GM12892 (cell line): ENCODE results near the gene JAM2.

Experiments
- POLR2A ChIP-seq: IDR thresholded peaks from 2 replicates; pipeline ENCODE4 v1.6.1; 2011; ENCODE audit warnings: low read depth, low read length, control low read depth
- POLR2AphosphoS5 ChIP-seq: IDR thresholded peaks from 2 replicates; pipeline ENCODE4 v1.6.1; 2011; ENCODE audit warnings: low read depth, low read length, control low read depth
- TAF1 ChIP-seq: IDR thresholded peaks from 2 replicates; pipeline ENCODE4 v1.6.1; 2011; ENCODE audit warnings: low read depth, mild to moderate bottlenecking, control low read depth, low read length, borderline replicate concordance

DNA sequence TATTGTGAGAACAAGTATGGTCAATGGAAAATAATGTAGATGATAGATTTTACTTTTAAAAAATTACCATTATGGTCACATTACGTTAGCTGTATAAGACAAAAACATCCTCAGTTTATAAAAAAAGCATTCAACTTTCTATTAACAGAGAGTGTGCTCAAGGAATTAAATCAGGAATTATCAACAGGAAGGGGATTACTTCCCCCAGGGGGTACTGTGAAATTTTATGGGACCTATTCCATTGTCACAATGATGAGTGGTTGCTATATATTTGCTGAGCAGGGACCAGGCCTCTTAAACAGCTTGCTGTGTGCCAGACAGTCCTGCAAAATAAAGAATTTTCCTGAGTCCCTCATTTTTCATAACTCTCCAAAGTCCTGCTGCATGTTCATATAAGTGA is 21.2 kb downstream of the JAM2 start:
- TF ChIP-seq POLR2A (no peak), TAF1 (no peak), POLR2AphosphoS5 (no peak)
